ENCODE data around the gene RASL12.
"Not testable (repeated sequence)": the region's sequence is repeated elsewhere in the genome, so short reads cannot be mapped to it uniquely, and the experiment has no call there.

RASL12 gene

GRCh38 chr15:65056106-65056505, 11.7 kb downstream of the RASL12 start:
- DNase-seq (ENCODE audit: low spot score): no peak

DNA sequence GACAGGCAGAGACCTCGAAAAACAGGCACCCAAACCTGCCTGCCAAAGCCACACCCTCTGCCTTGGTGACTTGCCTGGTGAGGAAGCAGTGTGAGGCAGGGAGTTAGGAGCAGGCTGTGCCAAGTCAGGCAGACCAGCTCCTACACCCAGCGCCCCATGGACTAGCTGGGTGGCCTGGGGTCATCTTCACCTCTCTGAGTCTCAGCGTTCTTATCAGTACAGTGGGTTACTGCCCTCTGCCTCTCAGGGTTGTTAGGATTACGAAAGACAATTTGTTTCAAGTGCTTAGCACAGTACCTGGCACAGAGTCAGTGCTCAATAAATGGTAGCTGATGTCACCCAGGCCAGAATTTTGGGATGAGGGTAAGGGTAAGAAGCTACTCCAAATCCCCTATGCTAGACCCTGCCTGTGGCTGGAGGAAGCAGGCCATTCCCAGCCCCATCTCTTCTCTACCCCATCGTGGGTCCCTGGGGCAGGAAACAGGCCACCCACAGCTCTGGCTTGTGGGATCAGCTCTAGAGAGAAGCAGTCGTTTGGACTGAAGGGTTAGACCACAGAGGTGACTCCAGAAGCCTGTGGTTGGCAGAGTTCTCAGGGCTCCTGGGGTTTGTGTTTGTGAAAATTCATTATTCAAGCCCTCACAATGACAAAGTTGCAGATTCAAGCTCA, 12.5 kb downstream of the RASL12 start:
- no peak for DNase-seq (ENCODE audit: low spot score)

DNA sequence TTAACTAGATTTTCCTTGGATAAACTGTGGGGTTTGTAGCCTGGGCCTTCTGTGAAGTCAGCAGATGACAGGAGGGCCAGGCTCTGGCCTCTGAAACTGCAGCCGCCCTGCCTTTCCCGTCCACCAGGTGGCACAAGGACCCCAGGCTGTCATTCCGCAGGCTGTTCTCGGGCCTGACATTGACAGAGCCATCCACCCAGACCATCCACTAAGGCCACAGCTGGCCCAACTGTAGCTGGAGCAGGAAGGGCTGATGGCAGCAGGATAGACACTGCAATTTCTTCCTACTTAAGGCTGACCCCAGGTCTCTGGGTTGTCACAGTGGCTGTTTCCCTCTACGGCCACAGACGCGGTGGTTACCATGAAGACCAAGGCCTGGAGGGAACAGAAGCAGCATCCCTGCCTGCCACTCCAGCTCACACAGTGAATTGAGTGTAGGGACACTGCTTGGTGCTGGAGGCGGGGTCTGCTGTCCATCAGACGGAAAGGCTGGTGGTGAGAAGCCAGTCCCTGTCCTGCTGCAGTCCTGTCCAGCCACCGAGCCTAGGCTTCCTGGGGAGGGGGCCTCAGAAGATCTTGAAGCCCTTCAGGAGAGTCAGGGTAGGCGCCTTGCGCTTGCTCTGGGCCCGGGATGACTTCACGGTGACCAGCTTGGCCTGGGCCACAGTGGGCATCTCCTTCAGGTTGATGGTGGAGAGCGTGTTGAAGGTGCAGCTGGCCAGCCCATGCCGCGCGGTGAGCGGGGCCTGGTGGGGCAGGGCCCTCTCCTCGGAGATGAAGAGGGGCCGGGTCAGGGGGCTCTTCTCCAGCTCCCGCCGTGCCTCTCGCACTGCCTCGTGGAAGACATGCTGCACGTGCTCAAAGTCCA, 13.2 kb downstream of the RASL12 start:
- DNase-seq (ENCODE audit: low spot score): peak; percentile 64

- DNase-seq (ENCODE audit: low spot score): no peak
Measured at GRCh38 chr15:65052956-65053355, 14.8 kb downstream of the RASL12 start.

DNA sequence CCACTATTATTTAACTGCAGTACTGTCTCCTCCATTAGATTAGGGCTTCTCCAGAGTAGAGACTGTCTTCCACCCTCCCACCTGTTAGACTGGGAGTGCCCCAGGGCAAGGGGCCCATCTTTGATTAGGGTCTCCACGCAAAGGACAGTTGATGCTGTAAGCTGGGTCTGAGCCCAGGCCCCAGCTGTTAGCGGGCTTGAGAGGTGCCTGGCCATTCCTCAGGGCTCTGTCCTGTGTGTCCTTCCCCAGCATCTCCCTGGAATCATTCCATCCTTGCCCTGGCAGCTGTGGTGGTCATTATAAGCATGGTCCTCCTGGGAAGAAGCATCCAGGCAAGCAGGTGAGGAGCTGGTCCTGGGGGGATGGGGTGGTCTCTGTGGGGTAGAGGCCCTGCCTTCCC, 16.5 kb downstream of the RASL12 start:
- no peak for DNase-seq (ENCODE audit: low spot score)

GRCh38 chr15:65050270-65050669, 17.5 kb downstream of the RASL12 start:
- no peak for DNase-seq (ENCODE audit: low spot score)

- peak; percentile 94 for DNase-seq (ENCODE audit: low spot score)
Measured at GRCh38 chr15:65049418-65049840, 18.4 kb downstream of the RASL12 start.

GRCh38 chr15:65048241-65048640, 19.6 kb downstream of the RASL12 start:
- no peak for DNase-seq (ENCODE audit: low spot score)

DNA sequence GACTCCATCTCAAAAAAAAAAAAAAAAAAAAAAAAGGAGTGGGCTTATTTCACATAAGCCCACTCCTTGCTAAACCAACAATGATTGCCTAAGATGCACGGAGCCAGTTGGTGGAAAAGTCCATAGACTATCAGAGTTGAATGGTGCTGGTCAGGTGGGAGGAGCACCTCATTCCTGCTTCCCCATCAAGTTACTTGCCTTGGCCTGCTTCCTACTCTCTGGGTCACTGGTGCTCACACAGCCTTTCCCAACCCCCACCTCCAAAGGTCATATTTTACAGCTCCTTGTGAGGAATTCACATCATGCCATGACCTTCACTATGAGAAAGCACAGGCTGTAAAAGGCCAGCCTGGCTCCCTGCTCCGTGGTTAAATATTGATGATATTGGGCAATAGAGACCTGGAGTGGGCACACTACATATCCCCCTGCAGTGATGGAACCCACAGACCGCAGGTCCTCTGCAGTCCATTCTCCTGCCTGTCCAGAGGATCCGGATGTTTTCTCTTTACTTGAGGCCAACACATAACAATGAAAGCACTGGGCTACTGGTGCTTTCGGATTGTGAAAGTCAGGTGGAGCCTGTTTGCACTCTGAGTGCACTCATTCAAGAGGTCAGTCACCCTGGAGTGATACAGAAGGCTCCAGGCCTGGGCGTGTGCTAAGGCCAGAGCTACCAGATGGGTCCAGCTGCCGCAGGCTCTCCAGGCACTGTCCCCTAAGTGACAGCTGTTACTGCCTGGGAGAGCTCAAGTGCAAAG, 22.9 kb downstream of the RASL12 start, which contains the start of gene SLC51B:
Gene SLC51B (plus strand): TSS at position 664 of the 758 bp plus-strand sequence. CDS start 4,618 bp downstream, outside the sequence.
- no peak for DNase-seq (ENCODE audit: low spot score)

DNA sequence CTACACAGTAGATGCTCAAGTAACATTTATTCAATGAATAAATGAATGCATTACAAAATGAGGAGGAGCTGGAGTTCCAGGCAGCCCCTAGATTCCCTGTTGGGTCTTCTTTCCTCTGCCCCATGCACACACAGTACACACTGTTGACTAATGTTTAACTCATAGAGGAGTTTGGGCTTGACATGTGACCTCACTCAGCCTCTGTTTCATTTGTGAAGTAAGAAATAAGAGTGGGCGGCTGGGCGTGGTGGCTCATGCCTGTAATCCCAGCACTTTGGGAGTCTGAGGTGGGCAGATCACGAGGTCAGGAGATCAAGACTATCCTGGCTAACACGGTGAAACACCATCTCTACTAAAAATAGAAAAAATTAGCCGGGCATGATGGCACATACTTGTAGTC, 23.6 kb downstream of the RASL12 start:
- DNase-seq (ENCODE audit: low spot score): not testable (repeated sequence)

DNA sequence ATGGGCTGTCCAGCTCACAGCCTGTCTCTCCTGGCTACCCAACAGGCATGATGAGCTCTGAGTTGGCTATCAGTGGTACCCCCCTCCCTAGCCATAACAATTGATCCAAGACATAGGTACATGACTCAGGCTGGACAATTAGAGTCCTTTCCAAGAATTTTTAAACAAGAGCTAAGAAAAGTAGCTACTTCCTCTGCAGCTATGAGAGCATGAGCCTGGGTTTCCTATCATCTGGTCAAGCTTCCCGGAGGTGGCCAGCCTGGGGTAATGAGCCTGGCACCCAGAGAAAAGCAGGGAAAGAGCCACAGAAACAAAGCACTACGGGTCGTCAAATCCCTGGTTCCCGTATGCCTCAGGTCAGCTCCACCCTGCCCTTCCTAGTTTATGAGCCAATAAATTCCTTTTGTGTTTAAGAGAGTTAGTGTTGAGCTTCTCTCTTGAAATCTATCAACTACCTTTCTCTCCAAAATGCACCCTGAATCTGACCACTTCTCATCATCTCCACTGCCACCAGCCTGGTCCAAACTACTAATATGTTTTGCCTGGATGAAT, 24.9 kb downstream of the RASL12 start:
- DNase-seq (ENCODE audit: low spot score): no peak

GRCh38 chr15:65041787-65042186, 26.0 kb downstream of the RASL12 start:
- no peak for DNase-seq (ENCODE audit: low spot score)

- no peak for DNase-seq (ENCODE audit: low spot score)
Measured at GRCh38 chr15:65040461-65040860, 27.3 kb downstream of the RASL12 start.

DNA sequence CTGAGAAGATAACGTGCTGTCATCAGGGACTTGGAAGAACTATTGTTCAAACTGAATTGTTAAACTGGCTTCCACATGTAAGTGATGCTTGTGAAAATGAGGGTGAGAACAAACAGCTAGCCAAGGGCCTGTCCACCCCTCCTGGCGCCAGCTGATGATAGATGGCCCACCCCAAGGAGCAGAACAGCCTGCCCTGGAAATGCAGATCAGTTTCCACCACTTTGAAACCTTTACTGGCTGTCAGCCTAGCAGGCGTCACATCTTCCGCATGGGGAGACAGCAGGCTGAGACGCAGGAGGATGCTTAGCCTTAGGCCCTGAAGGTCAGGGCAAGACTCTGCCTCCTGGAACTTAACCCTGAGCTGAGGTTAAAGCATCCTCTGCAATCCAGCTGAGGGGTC, 29.0 kb downstream of the RASL12 start:
- no peak for DNase-seq (ENCODE audit: low spot score)

GRCh38 chr15:65038428-65038827, 29.4 kb downstream of the RASL12 start:
- DNase-seq (ENCODE audit: low spot score): no peak

- no peak for DNase-seq (ENCODE audit: low spot score)
Measured at GRCh38 chr15:65037309-65037708, 30.5 kb downstream of the RASL12 start.

DNA sequence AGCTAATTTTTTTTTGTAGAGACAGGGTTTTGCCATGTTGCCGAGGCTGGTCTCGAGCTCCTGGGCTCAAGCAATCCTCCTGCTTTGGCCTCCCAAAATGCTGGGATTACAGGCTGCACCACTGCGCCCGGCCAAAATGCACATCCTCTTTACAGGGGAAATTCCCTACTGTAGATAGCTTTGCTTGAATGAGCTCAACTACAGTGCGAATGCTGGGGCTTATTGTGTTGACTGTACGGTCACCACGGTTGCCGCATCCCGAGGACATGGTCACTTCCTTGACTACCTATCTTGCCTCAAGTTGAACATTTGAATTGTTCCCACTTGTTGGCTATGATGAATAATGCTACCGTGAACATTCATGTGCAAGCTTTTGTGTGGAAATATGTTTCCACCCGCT, 33.1 kb downstream of the RASL12 start:
- DNase-seq (ENCODE audit: low spot score): no peak

- peak; percentile 47 for DNase-seq (ENCODE audit: low spot score)
Measured at GRCh38 chr15:65033659-65034269, 34.0 kb downstream of the RASL12 start.

- no peak for DNase-seq (ENCODE audit: low spot score)
Measured at GRCh38 chr15:65032801-65033537, 34.8 kb downstream of the RASL12 start.

DNA sequence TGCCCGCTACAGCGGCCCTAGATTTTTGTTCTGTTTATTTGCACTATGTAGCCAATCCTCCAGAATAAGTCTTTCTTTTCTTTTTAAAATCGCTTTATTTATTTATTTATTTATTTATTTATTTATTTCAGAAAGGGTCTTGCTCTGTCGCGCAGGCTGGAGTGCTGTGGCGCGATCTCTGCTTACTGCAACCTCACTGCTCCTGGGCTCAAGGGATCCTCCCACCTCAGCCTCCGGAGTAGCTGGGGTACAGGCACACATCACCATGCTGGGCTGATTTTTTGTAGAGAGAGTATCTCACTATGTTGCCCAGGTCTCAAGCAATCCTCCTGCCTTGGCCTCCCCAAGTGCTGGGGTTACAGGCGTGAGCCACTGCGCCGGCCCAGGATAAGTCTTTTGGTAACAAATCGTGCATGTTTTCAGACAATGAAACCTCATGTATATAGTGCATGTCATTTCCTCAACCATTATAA, 38.0 kb downstream of the RASL12 start:
- DNase-seq (ENCODE audit: low spot score): no peak
